ENCODE results near the gene RCVRN.

GRCh38 chr17:9899280-9900043 is 5.6 kb downstream of the RCVRN start:
- no peak for TF ChIP-seq CTCF (conservative IDR thresholded peaks at IDR 0.05 in 1 of 2, IDR thresholded peaks at IDR 0.05 in 1 of 2; ENCODE audit: low read depth in 1 of 2, low read length in 2 of 2)
- TF ChIP-seq EZH2 (IDR thresholded peaks at IDR 0.05; ENCODE audit: low read length, missing control alignments), result no peak
